Measurements from ENCODE around the gene SAMD4B.

The SAMD4B gene

DNA sequence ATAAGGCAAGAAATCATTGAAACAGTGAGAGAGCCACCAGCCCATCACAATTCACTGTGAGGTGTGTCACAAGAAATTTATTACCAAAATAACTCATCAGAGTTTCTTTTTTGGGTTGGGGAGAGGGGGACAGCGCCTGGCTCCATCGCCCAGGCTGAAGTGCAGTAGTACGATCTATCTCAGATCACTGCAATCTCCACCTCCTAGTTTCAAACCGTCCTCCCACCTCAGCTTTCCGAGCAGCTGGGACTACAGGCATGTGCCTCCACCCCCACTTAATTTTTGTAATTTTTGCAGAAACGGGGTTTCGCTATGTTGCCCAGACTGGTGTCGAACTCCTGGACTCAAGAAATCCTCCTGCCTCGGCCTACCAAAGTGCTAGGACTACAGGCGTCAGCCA lies 42.4 kb upstream of the SAMD4B start:
- no peak for DNase-seq (ENCODE audit: low read depth in 1 of 2, low spot score in 1 of 2)
- TF ChIP-seq, protein P1, sequence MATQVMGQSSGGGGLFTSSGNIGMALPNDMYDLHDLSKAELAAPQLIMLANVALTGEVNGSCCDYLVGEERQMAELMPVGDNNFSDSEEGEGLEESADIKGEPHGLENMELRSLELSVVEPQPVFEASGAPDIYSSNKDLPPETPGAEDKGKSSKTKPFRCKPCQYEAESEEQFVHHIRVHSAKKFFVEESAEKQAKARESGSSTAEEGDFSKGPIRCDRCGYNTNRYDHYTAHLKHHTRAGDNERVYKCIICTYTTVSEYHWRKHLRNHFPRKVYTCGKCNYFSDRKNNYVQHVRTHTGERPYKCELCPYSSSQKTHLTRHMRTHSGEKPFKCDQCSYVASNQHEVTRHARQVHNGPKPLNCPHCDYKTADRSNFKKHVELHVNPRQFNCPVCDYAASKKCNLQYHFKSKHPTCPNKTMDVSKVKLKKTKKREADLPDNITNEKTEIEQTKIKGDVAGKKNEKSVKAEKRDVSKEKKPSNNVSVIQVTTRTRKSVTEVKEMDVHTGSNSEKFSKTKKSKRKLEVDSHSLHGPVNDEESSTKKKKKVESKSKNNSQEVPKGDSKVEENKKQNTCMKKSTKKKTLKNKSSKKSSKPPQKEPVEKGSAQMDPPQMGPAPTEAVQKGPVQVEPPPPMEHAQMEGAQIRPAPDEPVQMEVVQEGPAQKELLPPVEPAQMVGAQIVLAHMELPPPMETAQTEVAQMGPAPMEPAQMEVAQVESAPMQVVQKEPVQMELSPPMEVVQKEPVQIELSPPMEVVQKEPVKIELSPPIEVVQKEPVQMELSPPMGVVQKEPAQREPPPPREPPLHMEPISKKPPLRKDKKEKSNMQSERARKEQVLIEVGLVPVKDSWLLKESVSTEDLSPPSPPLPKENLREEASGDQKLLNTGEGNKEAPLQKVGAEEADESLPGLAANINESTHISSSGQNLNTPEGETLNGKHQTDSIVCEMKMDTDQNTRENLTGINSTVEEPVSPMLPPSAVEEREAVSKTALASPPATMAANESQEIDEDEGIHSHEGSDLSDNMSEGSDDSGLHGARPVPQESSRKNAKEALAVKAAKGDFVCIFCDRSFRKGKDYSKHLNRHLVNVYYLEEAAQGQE (IDR thresholded peaks at IDR 0.05; ENCODE audit: insufficient replicate concordance, low read depth) = no peak
- no peak for TF ChIP-seq CTCF (IDR thresholded peaks at IDR 0.05; ENCODE audit: insufficient read depth, low read length)
- TF ChIP-seq SPI1 (IDR thresholded peaks at IDR 0.05; ENCODE audit: borderline replicate concordance, low read depth) = no peak
- no peak for TF ChIP-seq GABPA (IDR thresholded peaks at IDR 0.05; ENCODE audit: low read depth)
- no peak for TF ChIP-seq POLR2AphosphoS5 (IDR thresholded peaks at IDR 0.05; ENCODE audit: low read depth)
- no peak overlapping the region for H3K27ac ChIP-seq (replicated peaks)
- no peak overlapping the region for H3K4me3 ChIP-seq (replicated peaks; ENCODE audit: insufficient read depth, low read length)
- H3K27me3 ChIP-seq (ENCODE audit: insufficient read depth, poor library complexity, severe bottlenecking) = no peaks in the 10 kb centered on the region

DNA sequence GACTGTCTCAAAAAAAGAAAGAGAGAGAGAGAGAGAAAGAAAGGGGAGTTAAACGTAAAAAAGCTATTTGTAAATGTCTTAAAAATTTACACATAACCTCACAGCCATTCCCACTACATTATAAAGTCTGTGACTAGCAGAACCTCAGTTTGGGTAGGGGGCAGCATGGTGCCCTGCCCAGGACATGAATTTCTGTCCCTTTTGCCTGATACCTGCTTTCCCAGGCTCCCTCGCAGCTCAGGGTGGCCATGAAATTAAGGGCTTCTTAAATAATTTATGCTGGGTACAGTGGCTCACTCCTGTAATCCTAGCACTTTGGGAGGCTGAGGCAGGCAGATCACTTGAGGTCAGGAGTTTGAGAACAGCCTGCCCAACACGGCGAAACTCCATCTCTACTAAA lies 41.2 kb upstream of the SAMD4B start:
- H3K27me3 ChIP-seq (ENCODE audit: insufficient read depth, poor library complexity, severe bottlenecking) = no peaks in the 10 kb centered on the region
- H3K27ac ChIP-seq (replicated peaks) = no peak overlapping the region
- no peak for TF ChIP-seq SPI1 (IDR thresholded peaks at IDR 0.05; ENCODE audit: borderline replicate concordance, low read depth)
- no peak for TF ChIP-seq GABPA (IDR thresholded peaks at IDR 0.05; ENCODE audit: low read depth)
- no peak for TF ChIP-seq POLR2AphosphoS5 (IDR thresholded peaks at IDR 0.05; ENCODE audit: low read depth)
- TF ChIP-seq CTCF (IDR thresholded peaks at IDR 0.05; ENCODE audit: insufficient read depth, low read length) = no peak
- TF ChIP-seq, protein P1 (IDR thresholded peaks at IDR 0.05; ENCODE audit: insufficient replicate concordance, low read depth) = no peak
- no peak for DNase-seq (ENCODE audit: low read depth in 1 of 2, low spot score in 1 of 2)
- H3K4me3 ChIP-seq (replicated peaks; ENCODE audit: insufficient read depth, low read length) = no peak overlapping the region

DNA sequence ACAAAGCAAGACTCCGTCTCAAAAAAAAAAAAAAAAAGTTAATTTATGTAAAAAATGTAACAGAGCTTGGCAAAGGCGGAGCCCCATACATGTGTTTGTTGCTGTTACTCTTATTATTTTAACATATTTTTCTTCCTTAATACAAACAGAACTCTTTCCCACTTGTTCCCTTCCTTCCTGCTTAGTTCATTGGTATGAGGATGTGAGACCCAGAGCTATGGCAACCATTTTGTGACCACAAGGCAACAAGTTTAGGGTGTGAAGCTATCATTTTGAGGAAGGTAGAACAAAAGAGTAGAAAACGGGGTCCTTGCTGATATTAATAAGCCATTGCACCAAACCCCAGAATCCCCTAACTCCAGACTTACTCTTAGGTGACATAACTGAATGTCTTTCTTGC lies 40.7 kb upstream of the SAMD4B start:
- no peak overlapping the region for H3K4me3 ChIP-seq (replicated peaks; ENCODE audit: insufficient read depth, low read length)
- H3K27ac ChIP-seq (replicated peaks) = no peak overlapping the region
- TF ChIP-seq GABPA (IDR thresholded peaks at IDR 0.05; ENCODE audit: low read depth) (no peak), CTCF (IDR thresholded peaks at IDR 0.05; ENCODE audit: insufficient read depth, low read length) (no peak), SPI1 (IDR thresholded peaks at IDR 0.05; ENCODE audit: borderline replicate concordance, low read depth) (no peak), POLR2AphosphoS5 (IDR thresholded peaks at IDR 0.05; ENCODE audit: low read depth) (no peak)
- TF ChIP-seq, protein P1 (IDR thresholded peaks at IDR 0.05; ENCODE audit: insufficient replicate concordance, low read depth) = no peak
- DNase-seq (ENCODE audit: low read depth in 1 of 2, low spot score in 1 of 2) = no peak
- no peaks in the 10 kb centered on the region for H3K27me3 ChIP-seq (ENCODE audit: insufficient read depth, poor library complexity, severe bottlenecking)

All from HL-60 (cell line).